ENCODE measurements around the gene SVOPL.

Gene SVOPL

GRCh38 chr7:138565451-138566114, 135.6 kb downstream of the SVOPL start:
- DNase-seq (ENCODE audit: insufficient read length, low spot score), result no peak
- FAIRE-seq, result no peak

- DNase-seq (ENCODE audit: insufficient read length, low spot score) (no peak), FAIRE-seq (no peak)
Observed at GRCh38 chr7:138565071-138565450, 136.1 kb downstream of the SVOPL start.

- FAIRE-seq (no peak), DNase-seq (ENCODE audit: insufficient read length, low spot score) (no peak)
Observed at GRCh38 chr7:138564365-138564764, 136.8 kb downstream of the SVOPL start.

- no peak for FAIRE-seq
- DNase-seq (ENCODE audit: insufficient read length, low spot score), result no peak
Observed at GRCh38 chr7:138563808-138564207, 137.4 kb downstream of the SVOPL start.

- DNase-seq (ENCODE audit: insufficient read length, low spot score), result no peak
- no peak for FAIRE-seq
Observed at GRCh38 chr7:138559448-138559847, 141.7 kb downstream of the SVOPL start.

- FAIRE-seq (no peak), DNase-seq (ENCODE audit: insufficient read length, low spot score) (no peak)
Observed at GRCh38 chr7:138556771-138557484, 144.2 kb downstream of the SVOPL start.

GRCh38 chr7:138555684-138556083, 145.5 kb downstream of the SVOPL start:
- FAIRE-seq (no peak), DNase-seq (ENCODE audit: insufficient read length, low spot score) (no peak)

- DNase-seq (ENCODE audit: insufficient read length, low spot score) (no peak), FAIRE-seq (no peak)
Observed at GRCh38 chr7:138554674-138555073, 146.5 kb downstream of the SVOPL start.

GRCh38 chr7:138553805-138554204, 147.4 kb downstream of the SVOPL start:
- FAIRE-seq (no peak), DNase-seq (ENCODE audit: insufficient read length, low spot score) (no peak)

- DNase-seq (ENCODE audit: insufficient read length, low spot score) (no peak), FAIRE-seq (no peak)
Observed at GRCh38 chr7:138551102-138551501, 150.1 kb downstream of the SVOPL start.

GRCh38 chr7:138550337-138550736, 150.8 kb downstream of the SVOPL start:
- FAIRE-seq (no peak), DNase-seq (ENCODE audit: insufficient read length, low spot score) (no peak)

- FAIRE-seq, result no peak
- no peak for DNase-seq (ENCODE audit: insufficient read length, low spot score)
Observed at GRCh38 chr7:138549082-138549481, 152.1 kb downstream of the SVOPL start.

- no peak for DNase-seq (ENCODE audit: insufficient read length, low spot score)
- FAIRE-seq, result no peak
Observed at GRCh38 chr7:138546829-138547228, 154.3 kb downstream of the SVOPL start.

- FAIRE-seq, result no peak
- DNase-seq (ENCODE audit: insufficient read length, low spot score), result no peak
Observed at GRCh38 chr7:138546064-138546619, 155.0 kb downstream of the SVOPL start.

- DNase-seq (ENCODE audit: insufficient read length, low spot score), result no peak
- no peak for FAIRE-seq
Observed at GRCh38 chr7:138545123-138545522, 156.0 kb downstream of the SVOPL start.

All from GM19239 (cell line).